BJ (cell line): ENCODE data around the gene PCDH9. TPM values are rescaled to one million over a fixed set of nuclear protein-coding genes. Genes with fewer than 3 reads are reported as not detected.

ENCODE experiments used
- CTCF ChIA-PET: fragments of 350-600 bp; formaldehyde crosslinking; extraction: SDS; loops from one replicate; lab custom pipeline; 2021; ENCODE audit warnings: antibody characterized with exemption, inconsistent platforms; lab: Yijun Ruan, JAX
- POLR2A ChIA-PET: fragments of 300-600 bp; sonication (Branson Sonifier 250); formaldehyde crosslinking; extraction: SDS; loops from one replicate; lab custom pipeline; 2021; ENCODE audit warnings: antibody characterized with exemption; lab: Charles Lee
- DNase-seq: peaks from one replicate; pipeline ENCODE4 v3.0.0-alpha.2; 2011; ENCODE audit warnings: low read depth
- H3K27me3 ChIP-seq: 2 replicates; pipeline ENCODE4 v1.6.0; 2011; ENCODE audit warnings: low read length; ENCODE audit not compliant: control insufficient read depth, insufficient read depth
- H3K36me3 ChIP-seq: 2 replicates; pipeline ENCODE4 v1.5.1; 2011; ENCODE audit warnings: low read length; ENCODE audit not compliant: control insufficient read depth, insufficient read depth
- H3K4me3 ChIP-seq: 2 replicates; pipeline ENCODE4 v1.5.1; 2011; ENCODE audit warnings: low read depth, mild to moderate bottlenecking, control low read depth, low read length
- polyA plus RNA-seq: library from polyadenylated mRNA; depleted of rRNA; stranded (reverse); fragments of >200 nt; gene quantifications from 2 replicates; pipeline ENCODE4 v1.2.3, GENCODE V29; 2011
- TF ChIP-seq, protein P1 (sequence below): IDR thresholded peaks from 2 replicates; pipeline ENCODE4 v1.5.1; 2011; ENCODE audit warnings: low read depth, mild to moderate bottlenecking, control low read depth, inconsistent platforms, low read length, moderate library complexity; ENCODE audit not compliant: insufficient read depth

PCDH9 gene
- polyA plus RNA-seq, 1 experiment = 2.3 TPM

DNA sequence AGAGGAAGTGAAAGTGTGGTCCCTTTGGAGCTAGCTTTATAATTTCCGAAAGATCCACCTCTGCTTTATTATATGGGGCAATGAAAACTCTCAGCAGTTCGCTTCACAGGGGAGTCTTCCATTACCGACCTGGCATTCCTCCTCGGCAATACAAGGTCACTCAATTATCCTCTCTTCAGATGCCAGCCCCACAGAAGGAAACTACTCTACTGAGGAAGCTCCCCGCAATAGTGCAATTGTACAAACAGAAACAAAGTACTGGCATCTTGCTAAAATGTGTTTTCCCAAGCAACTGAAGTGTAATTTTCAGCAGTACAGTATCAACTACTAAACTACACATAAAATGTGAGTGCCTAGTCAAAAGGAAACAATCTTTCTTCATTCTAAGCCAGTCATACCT is 702.0 kb downstream of the PCDH9 start:
- Histone ChIP-seq H3K27me3 (no peaks in the 10 kb centered on the region), H3K36me3 (no peaks in the 10 kb centered on the region), H3K4me3 (no peak overlapping the region)
- DNase-seq = no peak
- CTCF ChIA-PET = interaction anchor here (0.7 kb wide), 1 partner anchor 98 kb away, joined by 3 read pairs; no protein-coding TSS in a partner anchor
- TF ChIP-seq, protein P1, sequence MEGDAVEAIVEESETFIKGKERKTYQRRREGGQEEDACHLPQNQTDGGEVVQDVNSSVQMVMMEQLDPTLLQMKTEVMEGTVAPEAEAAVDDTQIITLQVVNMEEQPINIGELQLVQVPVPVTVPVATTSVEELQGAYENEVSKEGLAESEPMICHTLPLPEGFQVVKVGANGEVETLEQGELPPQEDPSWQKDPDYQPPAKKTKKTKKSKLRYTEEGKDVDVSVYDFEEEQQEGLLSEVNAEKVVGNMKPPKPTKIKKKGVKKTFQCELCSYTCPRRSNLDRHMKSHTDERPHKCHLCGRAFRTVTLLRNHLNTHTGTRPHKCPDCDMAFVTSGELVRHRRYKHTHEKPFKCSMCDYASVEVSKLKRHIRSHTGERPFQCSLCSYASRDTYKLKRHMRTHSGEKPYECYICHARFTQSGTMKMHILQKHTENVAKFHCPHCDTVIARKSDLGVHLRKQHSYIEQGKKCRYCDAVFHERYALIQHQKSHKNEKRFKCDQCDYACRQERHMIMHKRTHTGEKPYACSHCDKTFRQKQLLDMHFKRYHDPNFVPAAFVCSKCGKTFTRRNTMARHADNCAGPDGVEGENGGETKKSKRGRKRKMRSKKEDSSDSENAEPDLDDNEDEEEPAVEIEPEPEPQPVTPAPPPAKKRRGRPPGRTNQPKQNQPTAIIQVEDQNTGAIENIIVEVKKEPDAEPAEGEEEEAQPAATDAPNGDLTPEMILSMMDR = no peak
- POLR2A ChIA-PET = no interaction called here

DNA sequence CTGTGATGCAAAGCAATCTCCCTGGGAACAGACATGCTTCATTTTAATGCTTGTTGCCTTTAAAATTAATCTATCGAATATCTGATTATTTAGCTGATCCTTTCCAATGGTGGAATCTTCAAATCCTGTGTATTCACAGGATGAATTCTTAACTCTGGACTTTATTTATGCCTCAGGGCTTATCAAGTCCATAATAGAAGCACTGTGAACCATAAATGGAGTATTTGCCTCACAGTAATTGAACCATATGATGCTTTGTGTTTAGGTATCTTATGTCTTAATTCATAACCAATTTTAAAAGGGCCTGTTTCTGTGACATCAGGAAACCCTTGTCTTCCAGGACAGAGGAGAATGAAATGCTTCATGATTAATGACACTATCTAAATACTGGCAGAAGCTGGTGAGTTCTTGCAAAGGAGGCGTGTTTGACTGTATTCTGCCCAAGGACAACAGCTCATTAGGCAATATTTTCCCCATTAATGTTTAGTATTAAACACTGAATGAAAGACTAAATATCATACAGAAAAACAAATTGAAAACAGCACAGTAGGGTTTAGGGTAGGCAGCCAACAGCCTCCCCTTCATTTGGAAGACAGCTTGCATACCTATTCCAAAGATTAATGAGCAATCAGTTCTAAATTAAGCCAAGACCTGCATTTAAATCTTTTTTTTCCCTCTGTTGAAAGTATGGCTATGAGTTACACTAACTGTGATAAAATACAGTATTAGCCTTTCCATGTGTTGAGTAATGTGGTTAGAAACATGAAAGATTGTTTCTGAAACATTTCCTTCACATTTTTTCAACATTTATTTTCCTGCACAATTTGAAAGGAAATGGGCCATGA is 709.4 kb downstream of the PCDH9 start:
- H3K4me3 ChIP-seq = no peak overlapping the region
- CTCF ChIA-PET = no interaction called here
- POLR2A ChIA-PET = no interaction called here
- no peaks in the 10 kb centered on the region for H3K27me3 ChIP-seq
- H3K36me3 ChIP-seq = no peaks in the 10 kb centered on the region
- DNase-seq = no peak
- TF ChIP-seq, protein P1 = no peak

DNA sequence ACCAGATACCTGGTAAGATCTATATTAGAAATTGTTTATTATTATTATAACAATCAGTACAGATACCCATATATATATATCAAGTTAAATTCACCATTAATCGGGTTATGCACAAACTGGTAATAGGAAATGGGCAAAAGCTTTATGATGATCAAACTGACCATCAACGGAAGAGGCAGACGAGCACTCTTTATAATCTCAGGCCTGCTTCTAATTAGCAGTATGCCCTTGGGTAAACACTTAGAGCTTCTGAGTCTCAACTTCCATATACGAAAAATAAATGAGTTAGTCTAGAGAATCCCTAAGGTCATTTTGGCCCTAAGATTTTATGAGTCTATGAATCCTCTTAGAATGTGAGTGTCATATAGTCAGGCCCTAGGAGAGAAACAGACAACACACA is 710.9 kb downstream of the PCDH9 start:
- Histone ChIP-seq H3K36me3 (no peaks in the 10 kb centered on the region), H3K27me3 (no peaks in the 10 kb centered on the region), H3K4me3 (no peak overlapping the region)
- TF ChIP-seq, protein P1 = no peak
- DNase-seq = no peak
- ChIA-PET CTCF (no interaction called here), POLR2A (no interaction called here)

DNA sequence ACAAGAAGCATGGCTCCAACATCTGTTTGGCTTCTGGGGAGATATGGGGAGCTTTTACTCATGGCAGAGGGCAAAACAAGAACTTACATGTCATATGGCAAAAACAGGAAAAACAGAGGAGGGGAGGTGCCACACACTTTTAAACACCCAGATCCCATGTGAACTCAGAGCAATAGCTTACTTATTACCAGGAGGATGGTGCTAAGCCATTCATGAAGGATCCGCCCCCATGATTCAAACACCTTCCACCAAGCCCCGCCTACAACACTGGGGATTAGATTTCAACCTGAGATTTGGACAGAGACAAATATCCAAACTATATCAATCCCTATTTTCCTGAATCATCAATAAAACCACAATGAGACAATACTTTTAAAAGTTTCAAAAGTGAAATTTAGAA is 712.1 kb downstream of the PCDH9 start:
- DNase-seq = no peak
- TF ChIP-seq, protein P1 = no peak
- ChIA-PET CTCF (no interaction called here), POLR2A (no interaction called here)
- Histone ChIP-seq H3K27me3 (no peaks in the 10 kb centered on the region), H3K36me3 (no peaks in the 10 kb centered on the region), H3K4me3 (no peak overlapping the region)

DNA sequence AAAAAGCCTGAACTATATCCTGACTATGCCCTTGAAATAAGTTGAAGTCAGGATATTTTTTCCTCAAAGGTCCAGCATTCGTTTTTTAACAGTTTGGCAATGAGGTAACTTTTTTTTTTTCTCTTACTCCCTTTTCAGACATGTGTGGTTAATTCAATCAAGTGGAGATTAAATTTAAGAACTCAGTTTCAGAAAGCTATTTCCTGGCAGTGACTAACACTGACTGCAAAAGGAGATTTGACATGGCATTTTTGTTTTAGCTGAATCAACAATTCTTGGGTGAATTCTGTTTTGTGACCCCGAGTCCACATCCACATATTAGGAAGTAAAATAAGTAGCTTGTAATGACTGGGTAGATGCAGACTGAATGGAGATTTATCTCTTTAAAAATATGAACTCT is 716.4 kb downstream of the PCDH9 start:
- CTCF ChIA-PET = interaction anchor here (0.6 kb wide), 1 partner anchor 106 kb away, joined by 4 read pairs; no protein-coding TSS in a partner anchor
- Histone ChIP-seq H3K27me3 (no peaks in the 10 kb centered on the region), H3K36me3 (no peaks in the 10 kb centered on the region), H3K4me3 (no peak overlapping the region)
- TF ChIP-seq, protein P1 = no peak
- DNase-seq = no peak
- POLR2A ChIA-PET = no interaction called here
